C1 segment of cervical spinal cord (tissue), 14 donors: ENCODE results near the gene BCAS4.
A peak's percentile ranks its signal among the peaks of the same experiment; 100 is the strongest.

Experiments used
- DNase-seq, 14 donors: peaks; one replicate each; lab custom pipeline; 2025; lab: John Stamatoyannopoulos, UW

BCAS4 gene

GRCh38 chr20:50904067-50904570, 109.3 kb downstream of the BCAS4 start:
- DNase-seq, result no peak

DNA sequence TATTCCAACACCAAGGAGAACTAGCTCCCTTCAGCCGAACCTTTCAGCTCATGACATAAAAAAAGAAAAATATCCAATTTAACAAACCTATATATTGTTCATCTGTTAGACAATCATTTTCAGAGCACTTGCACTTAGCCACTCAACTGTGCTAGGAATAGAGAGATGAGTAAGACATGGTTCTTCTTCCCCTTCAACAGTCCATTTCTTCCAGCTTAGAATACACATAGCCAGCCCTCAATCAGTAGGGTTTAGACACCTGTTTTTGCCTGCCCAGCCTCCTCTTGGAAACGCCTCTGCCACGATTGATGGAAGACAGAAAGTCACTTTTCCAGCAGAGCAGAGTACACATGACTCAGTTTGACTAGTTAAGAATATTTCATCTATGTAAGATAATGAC, 114.6 kb downstream of the BCAS4 start:
- DNase-seq, result no peak

DNA sequence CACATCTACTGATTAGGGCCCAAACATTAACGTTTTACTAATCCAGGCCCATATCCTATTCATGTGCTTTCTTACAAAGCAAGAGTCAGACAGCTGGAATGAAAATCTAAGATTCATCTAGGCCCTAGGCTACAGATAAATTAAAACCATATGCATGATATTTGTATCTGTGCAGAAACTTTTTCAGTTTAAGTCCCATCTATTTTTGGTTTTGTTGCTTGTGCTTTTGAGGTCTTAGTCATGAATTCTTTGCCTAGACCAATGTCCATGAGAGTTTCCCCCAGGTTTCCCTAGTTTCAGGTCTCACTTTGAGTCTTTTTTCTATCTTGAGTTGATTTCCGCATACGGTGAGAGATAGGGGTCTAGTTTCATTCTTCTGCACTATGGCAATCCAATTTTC, 116.2 kb downstream of the BCAS4 start:
- no peak for DNase-seq

- no peak for DNase-seq
Observed at GRCh38 chr20:50911716-50912115, 116.9 kb downstream of the BCAS4 start.

GRCh38 chr20:50913690-50914375, 119.0 kb downstream of the BCAS4 start:
- no peak for DNase-seq

DNA sequence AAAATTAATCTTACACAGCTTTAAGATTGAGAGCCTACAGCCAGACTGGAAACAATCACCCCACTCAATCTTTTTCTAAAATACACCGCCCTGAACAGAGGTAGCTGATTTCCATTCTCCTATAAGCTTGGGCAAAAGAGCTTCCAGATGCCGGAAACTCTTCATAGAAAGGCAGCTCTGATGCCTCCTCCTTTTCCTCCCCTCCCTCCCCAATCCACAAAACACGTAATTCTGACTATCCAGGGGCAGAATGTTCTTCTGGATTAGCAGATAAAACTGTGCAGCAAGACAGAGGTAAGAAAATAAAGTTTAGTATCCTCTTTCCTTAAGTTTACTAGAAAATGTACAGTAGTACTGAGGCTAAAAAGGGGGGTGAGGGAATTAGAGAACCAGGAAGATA, 120.6 kb downstream of the BCAS4 start:
- DNase-seq, result no peak

DNA sequence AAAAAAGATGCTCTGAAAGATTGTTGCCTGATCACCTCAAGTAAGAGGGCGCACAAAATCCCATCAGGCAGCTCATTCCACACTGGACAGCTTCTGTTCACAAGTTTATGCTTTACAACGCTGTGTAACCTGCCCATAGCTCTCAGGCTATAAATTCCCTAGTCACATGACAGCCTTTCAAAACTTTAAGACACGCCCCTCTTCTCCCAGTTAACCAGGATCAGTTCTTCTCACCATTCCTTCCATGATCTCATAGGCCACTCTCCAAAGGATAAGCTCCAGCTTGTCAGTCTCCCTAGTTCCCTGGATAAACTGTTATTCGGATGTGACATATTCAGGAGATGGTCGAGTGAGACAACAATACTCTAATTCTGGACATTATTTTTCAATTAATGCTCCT, 121.4 kb downstream of the BCAS4 start:
- DNase-seq, result no peak

GRCh38 chr20:50916934-50917333, 122.1 kb downstream of the BCAS4 start:
- DNase-seq, result no peak

GRCh38 chr20:50918403-50918802, 123.5 kb downstream of the BCAS4 start:
- DNase-seq, result no peak

DNA sequence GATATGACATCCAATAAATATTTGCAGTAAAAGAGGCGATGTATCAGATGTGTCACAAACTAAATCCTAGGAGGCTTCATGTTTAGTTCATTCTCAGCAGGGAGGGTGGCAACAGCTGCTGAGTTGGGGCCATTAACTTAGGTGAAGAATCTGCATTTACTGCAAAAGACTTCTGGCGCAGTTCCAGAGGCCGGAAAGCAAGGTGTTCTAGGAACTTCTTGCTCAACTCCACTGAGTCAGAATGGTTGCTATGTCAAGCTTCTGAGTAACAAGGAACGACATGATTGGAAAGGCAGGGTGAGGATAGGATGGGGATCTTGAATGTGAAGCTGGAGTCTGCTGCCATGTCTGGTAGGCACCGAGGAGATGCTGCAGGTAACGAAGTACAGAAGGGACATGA, 124.7 kb downstream of the BCAS4 start:
- peak in 2 of 14 donors; percentile 13 to 43 for DNase-seq

- no peak for DNase-seq
Observed at GRCh38 chr20:50920997-50921396, 126.1 kb downstream of the BCAS4 start.

- DNase-seq, result no peak
Observed at GRCh38 chr20:50921803-50922501, 127.1 kb downstream of the BCAS4 start.

- DNase-seq, result no peak
Observed at GRCh38 chr20:50924261-50924920, 129.5 kb downstream of the BCAS4 start.

DNA sequence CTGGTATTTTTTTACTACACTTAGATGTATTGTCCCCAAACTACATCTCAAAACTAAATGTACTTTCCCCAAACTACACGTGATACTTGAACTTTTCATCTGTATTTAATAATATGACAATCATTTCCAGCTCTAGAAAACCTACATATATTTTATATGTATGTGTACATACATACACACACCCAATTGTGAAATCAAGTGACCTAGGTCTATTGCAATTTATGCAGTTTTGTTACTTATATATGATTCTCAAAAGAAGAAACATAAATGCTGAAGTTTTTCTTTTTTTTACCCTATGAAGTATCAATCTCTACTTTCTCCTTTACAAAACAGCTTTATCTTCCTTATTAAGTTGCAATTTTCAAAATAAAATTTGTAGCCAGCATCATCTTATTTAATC, 131.7 kb downstream of the BCAS4 start:
- DNase-seq, result no peak
